ENCODE data around the gene POTEJ. TPM values are rescaled to one million over a fixed set of nuclear protein-coding genes. Genes with fewer than 3 reads are reported as not detected.
"Not testable (repeated sequence)": the region's sequence is repeated elsewhere in the genome, so short reads cannot be mapped to it uniquely, and the experiment has no call there.

Gene POTEJ
- polyA plus RNA-seq, 3 donors from 2014 or later = not detected

DNA sequence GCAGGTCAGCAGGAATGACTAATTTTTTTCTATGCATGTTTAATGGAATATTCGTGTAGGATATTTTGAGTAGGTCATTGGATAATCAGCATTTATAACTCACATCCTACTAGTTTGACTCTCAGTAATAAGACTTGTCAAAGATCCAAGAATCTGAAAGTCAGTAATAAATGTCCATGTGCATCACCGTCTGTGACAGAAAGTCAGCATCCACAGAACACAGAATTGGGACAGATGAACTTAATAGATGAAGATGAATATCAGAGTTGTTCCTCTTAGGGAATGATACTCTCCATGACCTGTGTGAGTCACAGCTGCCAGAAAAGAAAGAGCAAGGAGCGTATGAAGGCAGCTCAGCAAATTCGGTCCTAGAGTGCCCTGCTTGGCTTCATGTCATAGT is 30.4 kb downstream of the POTEJ start:
- H3K4me3 Mint-ChIP-seq; H3K4me1 Mint-ChIP-seq; H3K27me3 Mint-ChIP-seq (ENCODE audit: low read depth in 3 of 3); DNase-seq; H3K27ac Mint-ChIP-seq; H3K9me3 Mint-ChIP-seq; H3K36me3 Mint-ChIP-seq: not testable (repeated sequence)

DNA sequence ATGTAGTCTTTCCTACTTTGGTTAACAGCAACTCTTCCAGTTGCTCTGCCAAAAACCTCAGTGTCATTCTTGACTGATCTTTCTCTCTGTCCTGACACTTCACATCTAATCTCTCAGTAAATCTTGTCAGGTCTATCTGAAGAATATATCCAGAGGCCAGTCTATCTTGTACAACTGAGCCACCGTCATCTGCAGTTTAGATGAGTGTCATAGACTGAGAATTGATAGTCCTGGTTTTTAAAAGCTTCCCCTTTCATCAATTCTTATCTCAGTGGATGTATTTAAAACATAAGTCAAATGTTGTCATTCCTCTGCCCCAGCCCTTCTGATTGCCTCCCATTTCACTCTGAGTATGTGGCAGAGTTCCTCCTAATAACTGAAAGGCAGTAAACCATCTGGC is 38.0 kb downstream of the POTEJ start:
- H3K4me1 Mint-ChIP-seq; H3K27me3 Mint-ChIP-seq (ENCODE audit: low read depth in 3 of 3); DNase-seq; H3K27ac Mint-ChIP-seq; H3K4me3 Mint-ChIP-seq; H3K9me3 Mint-ChIP-seq; H3K36me3 Mint-ChIP-seq: not testable (repeated sequence)

DNA sequence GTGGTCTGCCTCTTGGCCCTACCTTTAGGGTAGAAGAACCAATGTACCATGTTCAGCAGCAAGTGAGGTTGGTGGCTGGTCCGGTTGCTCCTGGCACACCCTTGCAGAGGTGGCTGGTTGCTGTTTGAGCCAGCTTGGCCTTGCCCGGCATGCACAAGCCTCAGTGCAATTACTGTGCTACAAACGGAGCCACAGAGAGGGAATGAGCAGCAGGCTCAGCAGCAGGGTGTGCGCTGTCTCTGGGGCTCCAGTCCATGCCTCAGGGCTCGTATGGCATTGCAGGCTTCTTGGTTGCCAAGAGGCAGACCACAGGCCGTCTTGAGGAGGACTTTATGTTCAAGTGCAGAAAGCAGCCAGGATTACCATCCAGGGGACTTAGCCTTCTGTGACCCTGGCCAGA is 53.3 kb downstream of the POTEJ start:
- DNase-seq; H3K36me3 Mint-ChIP-seq; H3K27ac Mint-ChIP-seq; H3K9me3 Mint-ChIP-seq; H3K4me3 Mint-ChIP-seq; H3K27me3 Mint-ChIP-seq (ENCODE audit: low read depth in 3 of 3); H3K4me1 Mint-ChIP-seq: not testable (repeated sequence)

DNA sequence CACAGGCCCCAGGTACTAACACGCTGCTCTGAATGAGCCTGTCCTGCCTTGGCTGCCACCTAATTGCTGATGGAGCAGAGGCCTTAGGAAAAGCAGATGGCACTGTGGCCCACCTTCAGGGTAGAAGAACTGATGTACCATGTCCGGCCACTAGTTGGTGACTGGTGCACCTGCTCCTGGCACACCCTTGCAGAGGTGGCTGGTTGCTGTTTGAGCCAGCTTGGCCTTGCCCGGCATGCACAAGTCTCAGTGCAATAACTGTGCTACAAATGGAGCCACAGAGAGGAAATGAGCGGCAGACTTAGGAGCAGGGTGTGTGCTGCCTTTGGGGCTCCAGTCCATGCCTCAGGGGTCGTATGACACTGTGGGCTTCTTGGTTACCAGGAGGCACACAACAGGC is 54.4 kb downstream of the POTEJ start:
- H3K27me3 Mint-ChIP-seq (ENCODE audit: low read depth in 3 of 3); H3K4me3 Mint-ChIP-seq; DNase-seq; H3K9me3 Mint-ChIP-seq; H3K27ac Mint-ChIP-seq; H3K36me3 Mint-ChIP-seq; H3K4me1 Mint-ChIP-seq: not testable (repeated sequence)

DNA sequence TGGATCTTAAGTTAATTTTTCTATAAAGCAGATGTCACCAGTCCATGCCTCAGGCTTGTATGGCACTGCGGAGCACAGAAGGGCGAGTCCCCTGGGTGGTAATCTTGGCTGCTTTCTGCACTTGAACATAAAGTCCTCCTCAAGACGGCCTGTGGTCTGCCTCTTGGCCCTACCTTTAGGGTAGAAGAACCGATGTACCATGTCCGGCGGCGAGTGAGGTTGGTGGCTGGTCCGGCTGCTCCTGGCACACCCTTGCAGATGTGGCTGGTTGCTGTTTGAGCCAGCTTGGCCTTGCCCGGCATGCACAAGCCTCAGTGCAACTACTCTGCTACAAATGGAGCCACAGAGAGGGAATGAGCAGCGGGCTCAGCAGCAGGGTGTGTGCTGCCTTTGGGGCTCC is 56.3 kb downstream of the POTEJ start:
- not testable (repeated sequence) for H3K36me3 Mint-ChIP-seq; H3K4me1 Mint-ChIP-seq; H3K4me3 Mint-ChIP-seq; H3K27ac Mint-ChIP-seq; DNase-seq; H3K9me3 Mint-ChIP-seq; H3K27me3 Mint-ChIP-seq (ENCODE audit: low read depth in 3 of 3)

DNA sequence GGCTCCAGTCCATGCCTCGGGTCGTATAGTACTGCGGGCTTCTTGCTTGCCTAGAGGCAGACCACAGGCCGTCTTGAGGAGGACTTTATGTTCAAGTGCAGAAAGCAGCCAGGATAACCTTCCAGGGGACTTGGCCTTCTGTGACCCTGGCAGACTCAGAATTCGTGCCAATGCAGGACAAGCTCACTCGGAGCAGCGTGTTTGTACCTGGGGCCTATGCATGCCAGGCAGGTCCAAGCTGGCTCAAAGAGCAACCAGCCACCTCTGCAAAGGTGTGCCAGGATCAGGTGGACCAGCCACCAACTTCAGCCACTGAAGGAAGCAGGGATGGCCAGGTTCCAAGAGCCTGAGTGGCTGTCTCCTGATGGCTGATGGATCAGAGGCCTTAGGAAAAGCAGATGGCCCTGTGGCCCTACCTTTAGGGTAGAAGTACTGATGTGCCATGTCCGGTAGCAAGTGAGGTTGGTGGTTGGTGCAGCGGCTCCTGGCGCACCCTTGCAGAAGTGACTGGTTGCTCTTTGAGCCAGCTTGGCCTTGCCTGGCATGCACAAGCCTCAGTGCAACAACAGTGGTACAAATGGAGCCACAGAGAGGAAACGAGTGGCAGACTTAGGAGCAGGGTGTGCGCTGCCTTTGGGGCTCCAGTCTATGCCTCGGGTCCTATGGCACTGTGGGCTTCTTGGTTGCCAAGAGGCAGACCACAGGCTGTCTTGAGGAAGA is 58.9 kb downstream of the POTEJ start:
- not testable (repeated sequence) for H3K27me3 Mint-ChIP-seq (ENCODE audit: low read depth in 3 of 3); H3K4me1 Mint-ChIP-seq; H3K4me3 Mint-ChIP-seq; H3K27ac Mint-ChIP-seq; DNase-seq; H3K9me3 Mint-ChIP-seq; H3K36me3 Mint-ChIP-seq

DNA sequence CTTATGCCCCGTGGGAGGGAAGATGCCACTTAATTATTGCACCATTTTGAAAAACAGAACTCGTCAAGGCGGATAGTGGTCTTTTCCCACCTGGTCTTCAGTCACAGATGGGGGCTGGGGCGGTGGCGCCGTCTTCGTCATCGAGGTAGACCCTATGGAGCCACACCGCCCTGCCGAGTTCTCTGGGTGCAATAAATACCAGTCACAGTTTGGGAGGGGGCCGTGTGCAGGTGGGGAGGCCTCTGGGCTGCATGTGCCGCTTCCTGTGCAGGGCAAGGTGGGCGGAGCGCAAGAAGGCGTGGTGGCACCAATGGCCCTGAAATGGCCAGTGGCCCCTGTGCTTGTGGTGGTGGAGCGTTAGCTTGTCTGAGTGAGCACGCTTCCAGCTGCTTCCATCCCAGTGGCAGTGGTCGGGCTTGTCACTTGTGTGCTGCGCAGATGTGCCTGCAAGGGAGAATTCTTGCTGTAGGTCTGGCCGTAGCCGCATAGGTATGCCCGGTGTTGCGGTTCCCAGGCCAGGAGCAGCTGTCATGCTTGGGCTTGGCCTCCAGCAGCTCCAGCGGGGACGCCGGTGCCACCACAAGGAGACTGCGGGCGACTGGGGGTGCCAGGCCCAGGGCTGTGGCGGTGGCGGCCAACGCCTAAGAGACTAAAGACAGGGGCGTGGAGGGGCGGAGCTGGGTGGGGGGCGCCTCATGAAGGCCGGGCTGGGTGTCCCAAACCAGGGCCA is 81.0 kb downstream of the POTEJ start:
- not testable (repeated sequence) for H3K4me1 Mint-ChIP-seq; H3K36me3 Mint-ChIP-seq; DNase-seq; H3K9me3 Mint-ChIP-seq; H3K27ac Mint-ChIP-seq; H3K4me3 Mint-ChIP-seq; H3K27me3 Mint-ChIP-seq (ENCODE audit: low read depth in 3 of 3)

DNA sequence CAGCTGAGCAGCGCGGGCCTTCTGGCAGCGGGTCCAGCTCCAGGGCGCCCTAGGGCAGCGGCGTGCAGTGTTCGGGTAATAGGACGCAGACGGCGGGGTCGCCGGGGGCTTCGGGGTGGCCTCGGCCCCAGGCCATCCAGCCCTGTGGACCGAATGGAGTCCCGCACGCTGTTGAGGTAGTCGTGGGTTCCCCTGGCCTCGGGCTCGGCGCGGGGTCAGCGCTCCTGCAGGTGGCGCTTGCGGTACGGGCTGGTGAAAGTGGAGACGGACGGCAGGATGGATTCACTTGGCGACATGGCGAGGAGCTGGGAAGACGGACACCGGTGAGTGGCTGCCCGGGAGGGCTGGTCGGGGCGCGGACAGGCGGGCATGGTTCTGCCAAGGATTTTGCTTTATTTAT is 82.2 kb downstream of the POTEJ start:
- H3K27ac Mint-ChIP-seq; H3K9me3 Mint-ChIP-seq; H3K27me3 Mint-ChIP-seq (ENCODE audit: low read depth in 3 of 3); H3K36me3 Mint-ChIP-seq; H3K4me1 Mint-ChIP-seq: not testable (repeated sequence)
- peak; percentile 15 to 35 (median 20) for DNase-seq
- peak overlapping the region in 2 of 5 donors; percentile 47 to 82 for H3K4me3 Mint-ChIP-seq

DNA sequence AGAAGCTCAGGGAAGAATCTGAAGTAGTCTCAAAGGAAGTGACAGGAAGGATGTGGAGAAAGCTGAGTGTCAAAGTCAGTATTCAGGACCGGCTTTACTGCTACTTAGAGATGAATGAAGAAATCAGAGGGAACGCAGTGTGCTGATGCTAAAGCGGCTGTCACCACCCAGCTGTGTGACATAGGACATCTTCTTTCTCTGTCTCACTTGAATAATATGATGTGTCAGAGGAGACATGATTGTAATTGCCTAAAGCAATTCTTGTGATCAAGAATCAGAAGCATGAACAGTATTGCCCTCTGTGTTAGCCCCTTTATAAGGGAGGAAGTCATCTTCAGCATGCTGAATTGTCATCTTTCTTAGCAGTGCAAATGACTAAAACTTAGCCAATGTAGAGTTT is 92.0 kb downstream of the POTEJ start:
- not testable (repeated sequence) for H3K4me3 Mint-ChIP-seq; DNase-seq; H3K36me3 Mint-ChIP-seq; H3K9me3 Mint-ChIP-seq; H3K4me1 Mint-ChIP-seq; H3K27me3 Mint-ChIP-seq (ENCODE audit: low read depth in 3 of 3); H3K27ac Mint-ChIP-seq

Other genes starting within 250 kb of the POTEJ start
- not detected for gene POTEI, start 102.1 kb upstream of the POTEJ start, polyA plus RNA-seq
- not detected for gene CFC1B, start 90.2 kb upstream of the POTEJ start, polyA plus RNA-seq
- under 1 TPM in 1 of 3 donors, not detected in 2; 0.20 TPM for gene CFC1, start 11.9 kb upstream of the POTEJ start, polyA plus RNA-seq
- not detected for gene GPR148, start 117.6 kb downstream of the POTEJ start, polyA plus RNA-seq
- gene AMER3, start 144.1 kb downstream of the POTEJ start, polyA plus RNA-seq = not detected
- gene ARHGEF4, start 225.5 kb downstream of the POTEJ start, polyA plus RNA-seq = not detected